WTC11 (cell line): ENCODE measurements around the gene GRK4. TPM values are rescaled to one million over a fixed set of nuclear protein-coding genes. Genes with fewer than 3 reads are reported as not detected.

Source experiments
- ELF4 ChIP-seq: sonication (generic); formaldehyde crosslinking; IDR thresholded peaks from 2 replicates; pipeline ENCODE4 v1.8.1; 2022; ENCODE audit warnings: low read depth, mild to moderate bottlenecking, moderate library complexity, missing genetic modification reagents
- FOXP1 ChIP-seq: sonication (generic); formaldehyde crosslinking; IDR thresholded peaks from 2 replicates; pipeline ENCODE4 v1.8.0; 2022; ENCODE audit warnings: missing genetic modification reagents, mild to moderate bottlenecking, moderate library complexity, borderline replicate concordance
- GABPB1 ChIP-seq: sonication (generic); formaldehyde crosslinking; IDR thresholded peaks from 2 replicates; pipeline ENCODE4 v1.8.1; 2023; ENCODE audit warnings: mild to moderate bottlenecking, missing genetic modification reagents
- GTF2I ChIP-seq: fragments of 250-450 bp; sonication (Bioruptor Pico); conservative IDR thresholded peaks from 2 replicates; pipeline ENCODE4 v1.4.0; 2021; ENCODE audit warnings: mild to moderate bottlenecking
- JAZF1 ChIP-seq: fragments of 250-450 bp; sonication (Bioruptor Pico); IDR thresholded peaks from 2 replicates; pipeline ENCODE4 v1.9.0; 2021; ENCODE audit warnings: moderate library complexity, mild to moderate bottlenecking, inconsistent platforms
- NFYB ChIP-seq: sonication (generic); formaldehyde crosslinking; conservative IDR thresholded peaks from 2 replicates; pipeline ENCODE4 v1.8.0; 2022; ENCODE audit warnings: low read depth, missing genetic modification reagents
- RELA ChIP-seq: sonication (generic); formaldehyde crosslinking; IDR thresholded peaks from 2 replicates; pipeline ENCODE4 v1.8.1; 2022; ENCODE audit warnings: missing genetic modification reagents, mild to moderate bottlenecking, borderline replicate concordance
- SMAD4 ChIP-seq: sonication (generic); formaldehyde crosslinking; IDR thresholded peaks from 2 replicates; pipeline ENCODE4 v1.8.0; 2022; ENCODE audit warnings: mild to moderate bottlenecking, missing genetic modification reagents
- SOX15 ChIP-seq: fragments of 250-450 bp; sonication (Bioruptor Pico); IDR thresholded peaks from 2 replicates; pipeline ENCODE4 v1.9.0; 2021; ENCODE audit warnings: mild to moderate bottlenecking
- ZNF232 ChIP-seq: sonication (generic); formaldehyde crosslinking; IDR thresholded peaks from 2 replicates; pipeline ENCODE4 v1.8.0; 2022; ENCODE audit warnings: mild to moderate bottlenecking, missing genetic modification reagents
- ZNF396 ChIP-seq: fragments of 250-450 bp; sonication (Bioruptor Pico); IDR thresholded peaks from 2 replicates; pipeline ENCODE4 v1.8.0; 2021; ENCODE audit warnings: mild to moderate bottlenecking, moderate library complexity, borderline replicate concordance
- total RNA-seq: library from RNA; stranded (reverse); gene quantifications from 3 replicates; pipeline ENCODE4 v1.2.3, GENCODE V29; 2021
- TF ChIP-seq, protein P1 (sequence below): sonication (generic); formaldehyde crosslinking; IDR thresholded peaks from 2 replicates; pipeline ENCODE4 v1.8.0; 2023; ENCODE audit warnings: missing genetic modification reagents, mild to moderate bottlenecking, borderline replicate concordance
- TF ChIP-seq, protein P2 (sequence below): fragments of 250-450 bp; sonication (Bioruptor Pico); IDR thresholded peaks from 2 replicates; pipeline ENCODE4 v1.9.0; 2021; ENCODE audit warnings: mild to moderate bottlenecking
- TF ChIP-seq, protein P3 (sequence below): fragments of 250-450 bp; sonication (Bioruptor Pico); IDR thresholded peaks from 2 replicates; pipeline ENCODE4 v1.9.0; 2021; ENCODE audit warnings: mild to moderate bottlenecking
- TF ChIP-seq, protein P4 (sequence below): sonication (generic); formaldehyde crosslinking; IDR thresholded peaks from 2 replicates; pipeline ENCODE4 v1.8.0; 2022; ENCODE audit warnings: mild to moderate bottlenecking, missing genetic modification reagents
- TF ChIP-seq, protein P5 (sequence below): sonication (generic); formaldehyde crosslinking; IDR thresholded peaks from 2 replicates; pipeline ENCODE4 v1.8.1; 2023; ENCODE audit warnings: mild to moderate bottlenecking, missing genetic modification reagents, borderline replicate concordance
- TF ChIP-seq, protein P6 (sequence below): sonication (generic); formaldehyde crosslinking; IDR thresholded peaks from 2 replicates; pipeline ENCODE4 v1.8.1; 2022; ENCODE audit warnings: low read depth, mild to moderate bottlenecking, moderate library complexity, missing genetic modification reagents, borderline replicate concordance
- TF ChIP-seq, protein P7 (sequence below): sonication (generic); formaldehyde crosslinking; IDR thresholded peaks from 2 replicates; pipeline ENCODE4 v1.8.1; 2023; ENCODE audit warnings: mild to moderate bottlenecking, missing genetic modification reagents, moderate library complexity

The GRK4 gene
- total RNA-seq, 1 experiment from 2014 or later, result 1.4 TPM

DNA sequence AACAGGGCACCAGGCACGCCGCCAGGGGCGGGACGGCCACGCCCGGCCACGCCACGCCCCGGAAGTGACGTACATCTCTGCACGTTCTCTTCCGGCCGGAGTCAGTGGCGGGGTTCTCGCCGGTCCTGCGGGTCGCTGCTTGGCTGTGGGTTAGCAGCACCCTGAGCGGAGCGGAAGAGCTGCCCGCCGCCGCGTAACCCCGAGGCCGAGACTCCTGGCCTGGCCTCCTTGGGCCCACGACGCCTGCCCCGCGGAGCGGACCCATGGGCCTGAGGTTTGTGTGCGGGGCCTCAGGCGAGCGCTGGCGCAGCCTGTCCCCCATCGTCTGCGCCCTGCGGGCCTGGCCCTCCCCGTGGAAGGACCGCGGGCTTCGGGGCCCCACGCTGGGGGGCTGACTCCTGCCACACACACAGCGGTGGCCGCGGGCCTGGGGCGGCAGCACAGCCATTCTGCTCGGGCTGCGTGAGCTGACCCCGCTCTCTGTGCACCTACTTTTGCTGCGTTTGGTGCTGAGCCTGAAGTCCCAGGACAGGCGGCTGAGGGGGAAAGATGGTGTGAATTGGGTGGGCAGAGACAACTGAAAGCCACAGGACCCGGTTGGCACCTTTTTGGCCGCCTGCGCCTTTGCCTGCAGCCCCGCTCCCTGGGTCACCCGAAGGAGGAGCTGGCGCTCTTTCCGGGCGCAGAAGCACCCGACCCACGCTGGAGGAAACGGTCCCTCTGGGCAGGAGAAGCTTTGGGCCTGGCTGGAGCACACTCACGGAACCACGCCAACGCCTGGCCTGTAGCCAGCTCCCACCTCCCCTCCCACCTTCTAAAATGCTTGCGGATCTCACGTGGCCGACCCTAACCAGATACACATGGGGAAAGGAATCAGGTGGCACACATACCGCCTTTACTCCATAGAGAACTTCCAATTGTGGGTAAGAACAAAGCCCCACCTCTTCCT, 28.3 kb upstream of the GRK4 start (continued):
- TF ChIP-seq, protein P1, sequence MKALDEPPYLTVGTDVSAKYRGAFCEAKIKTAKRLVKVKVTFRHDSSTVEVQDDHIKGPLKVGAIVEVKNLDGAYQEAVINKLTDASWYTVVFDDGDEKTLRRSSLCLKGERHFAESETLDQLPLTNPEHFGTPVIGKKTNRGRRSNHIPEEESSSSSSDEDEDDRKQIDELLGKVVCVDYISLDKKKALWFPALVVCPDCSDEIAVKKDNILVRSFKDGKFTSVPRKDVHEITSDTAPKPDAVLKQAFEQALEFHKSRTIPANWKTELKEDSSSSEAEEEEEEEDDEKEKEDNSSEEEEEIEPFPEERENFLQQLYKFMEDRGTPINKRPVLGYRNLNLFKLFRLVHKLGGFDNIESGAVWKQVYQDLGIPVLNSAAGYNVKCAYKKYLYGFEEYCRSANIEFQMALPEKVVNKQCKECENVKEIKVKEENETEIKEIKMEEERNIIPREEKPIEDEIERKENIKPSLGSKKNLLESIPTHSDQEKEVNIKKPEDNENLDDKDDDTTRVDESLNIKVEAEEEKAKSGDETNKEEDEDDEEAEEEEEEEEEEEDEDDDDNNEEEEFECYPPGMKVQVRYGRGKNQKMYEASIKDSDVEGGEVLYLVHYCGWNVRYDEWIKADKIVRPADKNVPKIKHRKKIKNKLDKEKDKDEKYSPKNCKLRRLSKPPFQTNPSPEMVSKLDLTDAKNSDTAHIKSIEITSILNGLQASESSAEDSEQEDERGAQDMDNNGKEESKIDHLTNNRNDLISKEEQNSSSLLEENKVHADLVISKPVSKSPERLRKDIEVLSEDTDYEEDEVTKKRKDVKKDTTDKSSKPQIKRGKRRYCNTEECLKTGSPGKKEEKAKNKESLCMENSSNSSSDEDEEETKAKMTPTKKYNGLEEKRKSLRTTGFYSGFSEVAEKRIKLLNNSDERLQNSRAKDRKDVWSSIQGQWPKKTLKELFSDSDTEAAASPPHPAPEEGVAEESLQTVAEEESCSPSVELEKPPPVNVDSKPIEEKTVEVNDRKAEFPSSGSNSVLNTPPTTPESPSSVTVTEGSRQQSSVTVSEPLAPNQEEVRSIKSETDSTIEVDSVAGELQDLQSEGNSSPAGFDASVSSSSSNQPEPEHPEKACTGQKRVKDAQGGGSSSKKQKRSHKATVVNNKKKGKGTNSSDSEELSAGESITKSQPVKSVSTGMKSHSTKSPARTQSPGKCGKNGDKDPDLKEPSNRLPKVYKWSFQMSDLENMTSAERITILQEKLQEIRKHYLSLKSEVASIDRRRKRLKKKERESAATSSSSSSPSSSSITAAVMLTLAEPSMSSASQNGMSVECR (CRISPR knock-in tag), result peak; percentile 89; the same call in 1 of the 2 replicates
- TF ChIP-seq, protein P2, sequence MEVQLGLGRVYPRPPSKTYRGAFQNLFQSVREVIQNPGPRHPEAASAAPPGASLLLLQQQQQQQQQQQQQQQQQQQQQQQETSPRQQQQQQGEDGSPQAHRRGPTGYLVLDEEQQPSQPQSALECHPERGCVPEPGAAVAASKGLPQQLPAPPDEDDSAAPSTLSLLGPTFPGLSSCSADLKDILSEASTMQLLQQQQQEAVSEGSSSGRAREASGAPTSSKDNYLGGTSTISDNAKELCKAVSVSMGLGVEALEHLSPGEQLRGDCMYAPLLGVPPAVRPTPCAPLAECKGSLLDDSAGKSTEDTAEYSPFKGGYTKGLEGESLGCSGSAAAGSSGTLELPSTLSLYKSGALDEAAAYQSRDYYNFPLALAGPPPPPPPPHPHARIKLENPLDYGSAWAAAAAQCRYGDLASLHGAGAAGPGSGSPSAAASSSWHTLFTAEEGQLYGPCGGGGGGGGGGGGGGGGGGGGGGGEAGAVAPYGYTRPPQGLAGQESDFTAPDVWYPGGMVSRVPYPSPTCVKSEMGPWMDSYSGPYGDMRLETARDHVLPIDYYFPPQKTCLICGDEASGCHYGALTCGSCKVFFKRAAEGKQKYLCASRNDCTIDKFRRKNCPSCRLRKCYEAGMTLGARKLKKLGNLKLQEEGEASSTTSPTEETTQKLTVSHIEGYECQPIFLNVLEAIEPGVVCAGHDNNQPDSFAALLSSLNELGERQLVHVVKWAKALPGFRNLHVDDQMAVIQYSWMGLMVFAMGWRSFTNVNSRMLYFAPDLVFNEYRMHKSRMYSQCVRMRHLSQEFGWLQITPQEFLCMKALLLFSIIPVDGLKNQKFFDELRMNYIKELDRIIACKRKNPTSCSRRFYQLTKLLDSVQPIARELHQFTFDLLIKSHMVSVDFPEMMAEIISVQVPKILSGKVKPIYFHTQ (CRISPR knock-in tag), result no peak
- TF ChIP-seq ELF4 (CRISPR knock-in tag) (no peak), SMAD4 (CRISPR knock-in tag) (no peak), FOXP1 (CRISPR knock-in tag) (peak; percentile 90), JAZF1 (CRISPR knock-in tag) (no peak), GABPB1 (peak; percentile 74), NFYB (CRISPR knock-in tag) (no peak), GTF2I (CRISPR knock-in tag) (no peak), RELA (CRISPR knock-in tag) (peak; percentile 77; the same call in 1 of the 2 replicates), ZNF396 (CRISPR knock-in tag) (no peak), ZNF232 (CRISPR knock-in tag) (no peak), SOX15 (CRISPR knock-in tag) (no peak)
- TF ChIP-seq, protein P3, sequence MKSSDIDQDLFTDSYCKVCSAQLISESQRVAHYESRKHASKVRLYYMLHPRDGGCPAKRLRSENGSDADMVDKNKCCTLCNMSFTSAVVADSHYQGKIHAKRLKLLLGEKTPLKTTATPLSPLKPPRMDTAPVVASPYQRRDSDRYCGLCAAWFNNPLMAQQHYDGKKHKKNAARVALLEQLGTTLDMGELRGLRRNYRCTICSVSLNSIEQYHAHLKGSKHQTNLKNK (CRISPR knock-in tag), result no peak
- TF ChIP-seq, protein P4, sequence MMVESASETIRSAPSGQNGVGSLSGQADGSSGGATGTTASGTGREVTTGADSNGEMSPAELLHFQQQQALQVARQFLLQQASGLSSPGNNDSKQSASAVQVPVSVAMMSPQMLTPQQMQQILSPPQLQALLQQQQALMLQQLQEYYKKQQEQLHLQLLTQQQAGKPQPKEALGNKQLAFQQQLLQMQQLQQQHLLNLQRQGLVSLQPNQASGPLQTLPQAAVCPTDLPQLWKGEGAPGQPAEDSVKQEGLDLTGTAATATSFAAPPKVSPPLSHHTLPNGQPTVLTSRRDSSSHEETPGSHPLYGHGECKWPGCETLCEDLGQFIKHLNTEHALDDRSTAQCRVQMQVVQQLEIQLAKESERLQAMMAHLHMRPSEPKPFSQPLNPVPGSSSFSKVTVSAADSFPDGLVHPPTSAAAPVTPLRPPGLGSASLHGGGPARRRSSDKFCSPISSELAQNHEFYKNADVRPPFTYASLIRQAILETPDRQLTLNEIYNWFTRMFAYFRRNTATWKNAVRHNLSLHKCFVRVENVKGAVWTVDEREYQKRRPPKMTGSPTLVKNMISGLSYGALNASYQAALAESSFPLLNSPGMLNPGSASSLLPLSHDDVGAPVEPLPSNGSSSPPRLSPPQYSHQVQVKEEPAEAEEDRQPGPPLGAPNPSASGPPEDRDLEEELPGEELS (CRISPR knock-in tag), result 0 out of 2 replicates have a peak, but pooled peaks have one; percentile 23
- TF ChIP-seq, protein P5, sequence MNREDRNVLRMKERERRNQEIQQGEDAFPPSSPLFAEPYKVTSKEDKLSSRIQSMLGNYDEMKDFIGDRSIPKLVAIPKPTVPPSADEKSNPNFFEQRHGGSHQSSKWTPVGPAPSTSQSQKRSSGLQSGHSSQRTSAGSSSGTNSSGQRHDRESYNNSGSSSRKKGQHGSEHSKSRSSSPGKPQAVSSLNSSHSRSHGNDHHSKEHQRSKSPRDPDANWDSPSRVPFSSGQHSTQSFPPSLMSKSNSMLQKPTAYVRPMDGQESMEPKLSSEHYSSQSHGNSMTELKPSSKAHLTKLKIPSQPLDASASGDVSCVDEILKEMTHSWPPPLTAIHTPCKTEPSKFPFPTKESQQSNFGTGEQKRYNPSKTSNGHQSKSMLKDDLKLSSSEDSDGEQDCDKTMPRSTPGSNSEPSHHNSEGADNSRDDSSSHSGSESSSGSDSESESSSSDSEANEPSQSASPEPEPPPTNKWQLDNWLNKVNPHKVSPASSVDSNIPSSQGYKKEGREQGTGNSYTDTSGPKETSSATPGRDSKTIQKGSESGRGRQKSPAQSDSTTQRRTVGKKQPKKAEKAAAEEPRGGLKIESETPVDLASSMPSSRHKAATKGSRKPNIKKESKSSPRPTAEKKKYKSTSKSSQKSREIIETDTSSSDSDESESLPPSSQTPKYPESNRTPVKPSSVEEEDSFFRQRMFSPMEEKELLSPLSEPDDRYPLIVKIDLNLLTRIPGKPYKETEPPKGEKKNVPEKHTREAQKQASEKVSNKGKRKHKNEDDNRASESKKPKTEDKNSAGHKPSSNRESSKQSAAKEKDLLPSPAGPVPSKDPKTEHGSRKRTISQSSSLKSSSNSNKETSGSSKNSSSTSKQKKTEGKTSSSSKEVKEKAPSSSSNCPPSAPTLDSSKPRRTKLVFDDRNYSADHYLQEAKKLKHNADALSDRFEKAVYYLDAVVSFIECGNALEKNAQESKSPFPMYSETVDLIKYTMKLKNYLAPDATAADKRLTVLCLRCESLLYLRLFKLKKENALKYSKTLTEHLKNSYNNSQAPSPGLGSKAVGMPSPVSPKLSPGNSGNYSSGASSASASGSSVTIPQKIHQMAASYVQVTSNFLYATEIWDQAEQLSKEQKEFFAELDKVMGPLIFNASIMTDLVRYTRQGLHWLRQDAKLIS (CRISPR knock-in tag), result no peak
- TF ChIP-seq, protein P6, sequence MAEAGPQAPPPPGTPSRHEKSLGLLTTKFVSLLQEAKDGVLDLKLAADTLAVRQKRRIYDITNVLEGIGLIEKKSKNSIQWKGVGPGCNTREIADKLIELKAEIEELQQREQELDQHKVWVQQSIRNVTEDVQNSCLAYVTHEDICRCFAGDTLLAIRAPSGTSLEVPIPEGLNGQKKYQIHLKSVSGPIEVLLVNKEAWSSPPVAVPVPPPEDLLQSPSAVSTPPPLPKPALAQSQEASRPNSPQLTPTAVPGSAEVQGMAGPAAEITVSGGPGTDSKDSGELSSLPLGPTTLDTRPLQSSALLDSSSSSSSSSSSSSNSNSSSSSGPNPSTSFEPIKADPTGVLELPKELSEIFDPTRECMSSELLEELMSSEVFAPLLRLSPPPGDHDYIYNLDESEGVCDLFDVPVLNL, result 0 out of 2 replicates have a peak, but pooled peaks have one; percentile 49
- TF ChIP-seq, protein P7, sequence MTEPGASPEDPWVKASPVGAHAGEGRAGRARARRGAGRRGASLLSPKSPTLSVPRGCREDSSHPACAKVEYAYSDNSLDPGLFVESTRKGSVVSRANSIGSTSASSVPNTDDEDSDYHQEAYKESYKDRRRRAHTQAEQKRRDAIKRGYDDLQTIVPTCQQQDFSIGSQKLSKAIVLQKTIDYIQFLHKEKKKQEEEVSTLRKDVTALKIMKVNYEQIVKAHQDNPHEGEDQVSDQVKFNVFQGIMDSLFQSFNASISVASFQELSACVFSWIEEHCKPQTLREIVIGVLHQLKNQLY (CRISPR knock-in tag), result no peak
